Testis (tissue), 3 donors: ENCODE data around the gene QSOX2. TPM values are rescaled to one million over a fixed set of nuclear protein-coding genes. Genes with fewer than 3 reads are reported as not detected.

Source experiments
- DNase-seq: peaks from one replicate; pipeline ENCODE4 v3.0.0-alpha.2; 2019
- H3K27ac ChIP-seq, 2 donors: fragments of 200-600 bp; sonication (generic); one replicate each; pipeline ENCODE4 v1.5.1; 2019
- H3K27me3 ChIP-seq: fragments of 200-600 bp; sonication (generic); one replicate; pipeline ENCODE4 v1.5.1; 2019
- H3K36me3 ChIP-seq: fragments of 200-600 bp; sonication (generic); one replicate; pipeline ENCODE4 v1.5.1; 2017; ENCODE audit warnings: low read depth; ENCODE audit errors: missing control alignments
- H3K4me1 ChIP-seq: fragments of 200-600 bp; sonication (generic); one replicate; pipeline ENCODE4 v1.5.1; 2019
- H3K4me3 ChIP-seq, 2 donors: fragments of 200-600 bp; sonication (generic); one replicate each; pipeline ENCODE4 v1.5.1; 2017 to 2019
- H3K9me3 ChIP-seq: fragments of 200-600 bp; sonication (generic); one replicate; pipeline ENCODE4 v1.5.1; 2017
- POLR2A ChIP-seq: fragments of 450-650 bp; IDR thresholded peaks from one replicate; pipeline ENCODE4 v1.6.1; 2017; ENCODE audit warnings: antibody characterized with exemption, mild to moderate bottlenecking, moderate library complexity
- WGBS, 2 donors: methylation state at CpG; one replicate each; pipeline ENCODE4 v1.1.5; 2018; 5-methylcytosine and 5-hydroxymethylcytosine counted together
- intact Hi-C: fragments of 100-400 bp; cut with DNase I; formaldehyde crosslinking; loops from one replicate; pipeline ENCODE4 v1.15.1; 2023; ENCODE audit warnings: low total_unique reads
- polyA plus RNA-seq: library from polyadenylated mRNA; stranded (reverse); fragments of 350-450 nt; fragmentation: Illumina TruSeq; extraction: RNeasy Lipid Tissue Mini Kit (QIAGEN cat#74804); gene quantifications from one replicate; pipeline ENCODE4 v1.2.3, GENCODE V29; 2014; ENCODE audit warnings: low read depth, low replicate concordance; ENCODE audit not compliant: insufficient read depth
- total RNA-seq, 2 donors: library from RNA; depleted of rRNA; stranded (reverse); fragments of >200 nt; gene quantifications; one replicate each; pipeline ENCODE4 v1.2.3, GENCODE V29; 2016
- TF ChIP-seq, protein P1 (sequence below), 3 experiments: fragments of 450-650 bp in 2 of 3; fragments of 200-600 bp in 1 of 3; sonication (generic) in 1 of 3; IDR thresholded peaks; one replicate each; pipeline ENCODE4 v1.5.1; 2016 to 2019; ENCODE audit warnings: antibody characterized with exemption in 3 of 3, mild to moderate bottlenecking in 2 of 3, moderate library complexity in 1 of 3

The QSOX2 gene
- total and polyA plus RNA-seq, 3 donors from 2014 or later = 22.1 to 23.3 (median 22.6) TPM

DNA sequence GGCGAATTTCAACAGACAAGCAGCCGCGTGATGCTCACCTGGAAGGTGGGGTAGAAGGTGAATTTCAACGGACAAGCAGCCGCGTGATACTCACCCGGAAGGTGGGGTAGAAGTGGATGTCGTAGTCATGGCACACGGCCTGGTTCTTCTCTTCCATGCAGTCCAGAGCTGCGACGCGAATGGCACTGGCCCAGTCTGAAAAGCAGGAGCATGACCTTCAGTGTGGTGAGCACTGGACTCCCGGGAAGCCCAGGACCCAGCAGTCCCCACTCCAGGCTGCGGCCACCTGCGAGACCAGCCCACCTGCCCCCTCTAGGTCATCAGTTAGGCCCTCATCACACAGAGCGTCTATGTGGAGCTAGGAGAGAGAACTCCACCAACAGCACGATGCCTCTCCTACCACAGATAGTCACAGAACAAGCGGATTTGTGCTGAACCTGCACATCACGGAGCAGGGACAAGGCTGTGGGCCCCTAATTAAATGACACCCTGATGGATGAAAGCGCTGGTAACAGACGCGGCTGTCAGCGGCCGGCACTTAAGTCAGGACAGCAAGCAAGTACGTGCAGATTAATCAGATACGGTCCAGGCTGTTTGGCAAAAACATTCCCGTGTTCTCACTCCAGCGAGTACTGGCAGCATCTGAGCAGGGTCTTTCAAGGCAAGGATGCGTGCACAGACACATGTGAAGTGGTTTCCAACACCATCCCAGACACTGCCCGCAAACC lies 18.8 kb downstream of the QSOX2 start:
- Histone ChIP-seq H3K36me3 (no peaks in the 10 kb centered on the region), H3K27ac (no peak overlapping the region), H3K4me3 (no peak overlapping the region), H3K9me3 (no peaks in the 10 kb centered on the region), H3K27me3 (no peaks in the 10 kb centered on the region), H3K4me1 (no peaks in the 10 kb centered on the region)
- WGBS, 2 donors = 90 to 93% methylated on average over 23 to 30 of the region's 30 CpGs
- DNase-seq = no peak
- intact Hi-C loops = no loop called here
- TF ChIP-seq POLR2A = no peak
- TF ChIP-seq, protein P1, sequence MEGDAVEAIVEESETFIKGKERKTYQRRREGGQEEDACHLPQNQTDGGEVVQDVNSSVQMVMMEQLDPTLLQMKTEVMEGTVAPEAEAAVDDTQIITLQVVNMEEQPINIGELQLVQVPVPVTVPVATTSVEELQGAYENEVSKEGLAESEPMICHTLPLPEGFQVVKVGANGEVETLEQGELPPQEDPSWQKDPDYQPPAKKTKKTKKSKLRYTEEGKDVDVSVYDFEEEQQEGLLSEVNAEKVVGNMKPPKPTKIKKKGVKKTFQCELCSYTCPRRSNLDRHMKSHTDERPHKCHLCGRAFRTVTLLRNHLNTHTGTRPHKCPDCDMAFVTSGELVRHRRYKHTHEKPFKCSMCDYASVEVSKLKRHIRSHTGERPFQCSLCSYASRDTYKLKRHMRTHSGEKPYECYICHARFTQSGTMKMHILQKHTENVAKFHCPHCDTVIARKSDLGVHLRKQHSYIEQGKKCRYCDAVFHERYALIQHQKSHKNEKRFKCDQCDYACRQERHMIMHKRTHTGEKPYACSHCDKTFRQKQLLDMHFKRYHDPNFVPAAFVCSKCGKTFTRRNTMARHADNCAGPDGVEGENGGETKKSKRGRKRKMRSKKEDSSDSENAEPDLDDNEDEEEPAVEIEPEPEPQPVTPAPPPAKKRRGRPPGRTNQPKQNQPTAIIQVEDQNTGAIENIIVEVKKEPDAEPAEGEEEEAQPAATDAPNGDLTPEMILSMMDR (IDR thresholded peaks at IDR 0.05) = no peak

DNA sequence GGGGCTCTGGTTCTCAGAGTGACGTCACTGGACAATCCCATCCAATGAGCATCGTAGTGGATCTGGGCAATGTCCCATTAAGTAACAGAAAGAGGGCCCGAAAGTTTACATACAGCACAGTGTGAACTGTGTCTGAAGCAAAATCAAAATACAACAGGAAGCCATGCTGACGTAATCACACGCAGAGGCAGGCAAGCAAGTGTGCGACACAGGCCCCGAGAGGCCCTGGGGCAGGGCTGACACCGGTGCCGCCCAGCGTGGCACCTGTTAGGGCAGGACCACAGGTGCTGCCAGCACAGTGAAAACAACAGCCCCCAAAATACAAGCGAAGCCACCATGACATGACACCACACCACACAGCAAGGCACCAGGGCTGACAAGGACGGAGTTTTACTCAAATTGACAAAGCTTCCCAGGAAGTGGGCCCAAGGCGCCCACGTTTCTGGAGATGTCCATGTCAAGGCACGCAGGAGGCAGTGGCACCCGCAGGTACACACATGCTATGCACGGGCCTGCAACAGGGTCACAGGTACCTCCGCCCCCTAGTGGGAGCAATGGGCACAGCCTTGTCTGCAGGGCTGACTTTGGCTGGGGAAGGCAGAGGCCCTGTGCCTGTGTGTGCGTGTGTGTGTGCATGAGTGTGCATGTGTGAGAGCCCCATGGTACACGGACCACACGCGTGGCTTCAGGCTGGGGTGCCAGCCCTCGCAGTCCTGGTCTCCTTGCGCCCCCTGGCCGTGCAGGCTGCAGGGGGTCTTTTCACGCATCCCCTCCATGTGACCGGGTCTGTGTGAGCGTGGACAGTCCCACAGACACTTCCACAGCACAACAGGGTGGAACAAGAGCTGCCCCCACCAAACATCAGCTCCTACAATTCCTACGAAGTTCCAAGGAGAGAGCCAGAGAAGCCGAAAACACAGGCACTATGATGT lies 19.6 kb downstream of the QSOX2 start:
- peak; percentile 63 for DNase-seq
- WGBS, 2 donors = 82 to 93% methylated on average over 24 to 28 of the region's 30 CpGs
- intact Hi-C loops = no loop called here
- H3K27ac ChIP-seq = no peak overlapping the region
- H3K36me3 ChIP-seq = no peaks in the 10 kb centered on the region
- no peaks in the 10 kb centered on the region for H3K27me3 ChIP-seq
- H3K4me3 ChIP-seq = no peak overlapping the region
- H3K4me1 ChIP-seq = no peaks in the 10 kb centered on the region
- H3K9me3 ChIP-seq = no peaks in the 10 kb centered on the region
- no peak for TF ChIP-seq POLR2A
- TF ChIP-seq, protein P1 (IDR thresholded peaks at IDR 0.05) = peak; percentile 35 to 67 (median 57)

DNA sequence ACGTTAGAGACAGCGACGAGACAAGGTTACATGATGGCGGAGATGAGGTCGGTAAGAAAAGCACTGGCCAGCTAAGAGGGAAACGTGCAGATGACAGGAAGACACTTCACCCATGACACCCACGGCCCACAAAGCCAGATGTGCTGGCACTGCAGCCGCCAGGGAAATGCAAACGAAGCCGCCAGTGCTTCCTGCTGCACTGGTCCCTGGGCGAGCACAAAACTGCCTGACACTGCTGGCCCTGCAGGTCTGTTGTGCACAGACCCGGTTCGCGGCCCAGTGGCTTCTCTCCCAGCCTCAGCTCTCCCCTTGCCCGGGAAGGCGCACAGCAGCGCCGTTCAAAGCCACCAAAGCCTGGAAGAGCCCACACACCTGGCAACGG lies 20.3 kb downstream of the QSOX2 start:
- WGBS, 2 donors = 87 to 92% methylated on average over 16 to 19 of the region's 19 CpGs
- Histone ChIP-seq H3K27ac (no peak overlapping the region), H3K36me3 (no peaks in the 10 kb centered on the region), H3K4me1 (no peaks in the 10 kb centered on the region), H3K9me3 (no peaks in the 10 kb centered on the region), H3K4me3 (no peak overlapping the region), H3K27me3 (no peaks in the 10 kb centered on the region)
- intact Hi-C loops = no loop called here
- no peak for DNase-seq
- TF ChIP-seq POLR2A = no peak
- TF ChIP-seq, protein P1 (IDR thresholded peaks at IDR 0.05) = no peak

DNA sequence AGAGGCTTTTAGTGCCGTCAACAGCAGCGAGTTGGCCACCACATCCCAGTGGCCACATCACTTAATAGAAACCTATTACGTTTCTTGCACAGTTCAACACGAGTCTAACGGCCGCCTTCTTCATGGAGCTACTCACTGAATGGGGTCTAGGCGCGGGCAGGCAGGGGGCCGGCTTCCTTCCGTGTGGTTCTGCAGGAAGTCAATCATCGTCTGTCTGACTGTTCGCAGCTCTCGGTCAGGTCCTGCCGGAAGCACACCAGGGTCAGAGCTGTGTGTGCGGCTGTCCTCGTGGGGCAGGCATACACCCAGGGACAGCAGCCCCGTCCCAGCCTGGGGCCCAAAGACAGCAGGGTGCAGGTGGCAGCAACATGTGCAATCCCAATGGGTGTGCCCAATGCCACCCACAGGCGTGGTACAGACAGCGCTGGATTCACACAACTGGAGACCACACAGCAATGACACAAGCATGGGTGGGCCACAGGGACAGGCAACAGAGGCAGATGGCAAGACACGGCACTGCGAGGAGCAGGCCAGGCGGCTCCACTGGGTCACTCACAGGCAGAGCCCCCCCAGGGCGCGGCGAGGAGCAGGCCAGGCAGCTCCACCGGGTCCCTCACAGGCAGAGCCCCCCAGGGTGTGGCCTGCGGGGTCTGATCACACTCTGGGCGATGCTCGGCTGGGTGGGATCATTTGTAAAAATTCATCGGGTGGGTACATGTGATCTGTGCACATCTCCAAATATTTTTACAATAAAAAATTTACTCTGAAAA lies 21.6 kb downstream of the QSOX2 start:
- Histone ChIP-seq H3K36me3 (no peaks in the 10 kb centered on the region), H3K27ac (no peak overlapping the region), H3K4me1 (no peaks in the 10 kb centered on the region), H3K9me3 (no peaks in the 10 kb centered on the region), H3K4me3 (no peak overlapping the region), H3K27me3 (no peaks in the 10 kb centered on the region)
- intact Hi-C loops = no loop called here
- 94 to 96% methylated on average over 22 to 30 of the region's 30 CpGs for WGBS, 2 donors
- no peak for DNase-seq
- no peak for TF ChIP-seq POLR2A
- TF ChIP-seq, protein P1 (IDR thresholded peaks at IDR 0.05) = no peak
